ENCODE measurements around the gene PIGX.

PIGX gene

GRCh38 chr3:196782511-196782910 is 70.3 kb downstream of the PIGX start:
- no peaks in the 10 kb centered on the region for H3K27me3 ChIP-seq (replicated peaks in 2 of 5; ENCODE audit: control insufficient read depth in 4 of 5, insufficient read depth in 5 of 5, low read length in 4 of 5)
- no peak overlapping the region for H3K27ac ChIP-seq (ENCODE audit: insufficient read depth in 1 of 2, low read depth in 1 of 2, low read length in 2 of 2, poor library complexity in 1 of 2, severe bottlenecking in 2 of 2)
- peaks cover 0 to 5% (median 2%) of the 10 kb centered on the region in 4 experiments for H3K4me1 ChIP-seq (ENCODE audit: control extremely low read depth in 1 of 4, control insufficient read depth in 4 of 4, insufficient read depth in 4 of 4, low read length in 3 of 4)
- H3K4me3 ChIP-seq (ENCODE audit: control insufficient read depth in 1 of 7, extremely low read depth in 1 of 7, insufficient read depth in 4 of 7, low read depth in 2 of 7, low read length in 6 of 7), result no peak overlapping the region
- H3K9me3 ChIP-seq (ENCODE audit: control extremely low read depth in 1 of 5, control insufficient read depth in 4 of 5, insufficient read depth in 2 of 5, low read depth in 1 of 5, low read length in 4 of 5), result peaks cover 0 to 8% (median 6%) of the 10 kb centered on the region in 5 experiments
- peaks cover 21 to 55% (median 32%) of the 10 kb centered on the region in 4 experiments for H3K36me3 ChIP-seq (ENCODE audit: control insufficient read depth in 4 of 4, insufficient read depth in 4 of 4, low read length in 3 of 4)
- no peak for DNase-seq
- POLR2A ChIA-PET, result no interaction called here
- CTCF ChIA-PET, result no interaction called here
- WGBS (ENCODE audit: insufficient coverage), result 100% methylated on average over 2 of the region's 4 CpGs

Data from common myeloid progenitor, CD34-positive (primary cell).